NCI-H2107 treated with DMSO at 0.1 percent for 48 hours (cell line): Measurements from ENCODE around the gene SLC16A12.
"Not testable (repeated sequence)": the region's sequence is repeated elsewhere in the genome, so short reads cannot be mapped to it uniquely, and the experiment has no call there.

Source experiments
- DNase-seq: peaks from one replicate; lab custom pipeline; 2025; ENCODE audit not compliant: unreplicated experiment; lab: John Stamatoyannopoulos, UW

SLC16A12 gene

GRCh38 chr10:89393898-89394297 lies 141.5 kb downstream of the SLC16A12 start:
- DNase-seq, result no peak

GRCh38 chr10:89392974-89393373 lies 142.4 kb downstream of the SLC16A12 start:
- no peak for DNase-seq

GRCh38 chr10:89391907-89392756 lies 143.3 kb downstream of the SLC16A12 start, which contains the start of gene IFIT1:
Gene IFIT1 (plus strand): TSS chr10:89392623. CDS start chr10:89392713, 90 bp downstream.
- peak; percentile 44 for DNase-seq

- DNase-seq, result not testable (repeated sequence)
These were observed 144.2 kb downstream of the SLC16A12 start for GRCh38 chr10:89391226-89391576.

GRCh38 chr10:89390476-89391225 lies 144.7 kb downstream of the SLC16A12 start:
- no peak for DNase-seq

- no peak for DNase-seq
These were observed 146.1 kb downstream of the SLC16A12 start for GRCh38 chr10:89389254-89389653.

- DNase-seq, result no peak
These were observed 146.6 kb downstream of the SLC16A12 start for GRCh38 chr10:89388806-89389205.

- no peak for DNase-seq
These were observed 150.7 kb downstream of the SLC16A12 start for GRCh38 chr10:89384474-89385340.

- DNase-seq, result no peak
These were observed 152.6 kb downstream of the SLC16A12 start for GRCh38 chr10:89382757-89383156.
